ENCODE data around the gene TM4SF20.

The TM4SF20 gene

GRCh38 chr2:227379095-227379494 lies at the start of gene TM4SF20:
TSS of gene TM4SF20 (minus strand) at chr2:227379306. CDS start at chr2:227379268, 38 bp downstream.
- DNase-seq: no peak

- no peak for DNase-seq
Measured at GRCh38 chr2:227428731-227429285, 49.7 kb upstream of the TM4SF20 start.

GRCh38 chr2:227423656-227424499 lies 44.8 kb upstream of the TM4SF20 start:
- no peak for DNase-seq

GRCh38 chr2:227420087-227421052 lies 41.3 kb upstream of the TM4SF20 start:
- no peak for DNase-seq

- DNase-seq: no peak
Measured at GRCh38 chr2:227416701-227417100, 37.6 kb upstream of the TM4SF20 start.

GRCh38 chr2:227415538-227416424 lies 36.7 kb upstream of the TM4SF20 start:
- no peak for DNase-seq

GRCh38 chr2:227414846-227415245 lies 35.7 kb upstream of the TM4SF20 start:
- no peak for DNase-seq

GRCh38 chr2:227413371-227413770 lies 34.3 kb upstream of the TM4SF20 start:
- DNase-seq: no peak

- no peak for DNase-seq
Measured at GRCh38 chr2:227412877-227413276, 33.8 kb upstream of the TM4SF20 start.

GRCh38 chr2:227411990-227412350 lies 32.9 kb upstream of the TM4SF20 start:
- no peak for DNase-seq

- peak in 1 of 2 donors; percentile 13 for DNase-seq
Measured at GRCh38 chr2:227411320-227411989, 32.3 kb upstream of the TM4SF20 start.

- DNase-seq: no peak
Measured at GRCh38 chr2:227410191-227410590, 31.1 kb upstream of the TM4SF20 start.

- DNase-seq: peak in 1 of 2 donors; percentile 62
Measured at GRCh38 chr2:227407591-227408151, 28.6 kb upstream of the TM4SF20 start.

GRCh38 chr2:227406177-227407031 lies 27.3 kb upstream of the TM4SF20 start:
- no peak for DNase-seq

- peak in 1 of 2 donors; percentile 20 for DNase-seq
Measured at GRCh38 chr2:227404585-227405271, 25.6 kb upstream of the TM4SF20 start.

- no peak for DNase-seq
Measured at GRCh38 chr2:227402959-227403358, 23.9 kb upstream of the TM4SF20 start.

- no peak for DNase-seq
Measured at GRCh38 chr2:227402321-227402720, 23.2 kb upstream of the TM4SF20 start.

- no peak for DNase-seq
Measured at GRCh38 chr2:227401550-227401949, 22.4 kb upstream of the TM4SF20 start.
